Neuronal stem cell (in vitro differentiated cells): ENCODE measurements around the gene MAP1A.
A peak's percentile ranks its signal among the peaks of the same experiment; 100 is the strongest.

Experiments used
- DNase-seq: peaks from one replicate; pipeline ENCODE4 v3.0.0-alpha.2; 2013; ENCODE audit warnings: low spot score
- H2AFZ ChIP-seq: one replicate; pipeline ENCODE4 v1.6.1; 2013; ENCODE audit warnings: mild to moderate bottlenecking, low read length, inconsistent platforms
- H2AK5ac ChIP-seq: 2 replicates; pipeline ENCODE4 v1.6.1; 2013; ENCODE audit warnings: low read depth, mild to moderate bottlenecking, inconsistent platforms, low read length, moderate library complexity, mixed read lengths
- H2BK120ac ChIP-seq: 2 replicates; pipeline ENCODE4 v1.6.1; 2013; ENCODE audit warnings: low read depth, mild to moderate bottlenecking, inconsistent platforms, low read length, moderate library complexity, mixed read lengths
- H2BK12ac ChIP-seq: one replicate; pipeline ENCODE4 v1.6.1; 2013; ENCODE audit warnings: low read length, inconsistent platforms
- H2BK15ac ChIP-seq: 2 replicates; pipeline ENCODE4 v1.6.1; 2013; ENCODE audit warnings: mild to moderate bottlenecking, low read length, inconsistent platforms, mixed read lengths
- H2BK5ac ChIP-seq: one replicate; pipeline ENCODE4 v1.6.1; 2013; ENCODE audit warnings: inconsistent platforms, mild to moderate bottlenecking, low read length, moderate library complexity
- H3K14ac ChIP-seq: one replicate; pipeline ENCODE4 v1.6.1; 2013; ENCODE audit warnings: low read length, inconsistent platforms
- H3K18ac ChIP-seq: 2 replicates; pipeline ENCODE4 v1.6.1; 2013; ENCODE audit warnings: low read length, inconsistent platforms
- H3K23ac ChIP-seq: 2 replicates; pipeline ENCODE4 v1.6.1; 2013; ENCODE audit warnings: low read depth, mild to moderate bottlenecking, mixed read lengths, low read length, inconsistent platforms; ENCODE audit not compliant: poor library complexity
- H3K27ac ChIP-seq: replicated peaks from 3 replicates; pipeline ENCODE4 v1.5.1; 2013; ENCODE audit warnings: low read length, inconsistent platforms
- H3K27me3 ChIP-seq, 3 experiments: 2 replicates each; pipeline ENCODE4 v1.6.1; 2013; ENCODE audit warnings: low read length in 3 of 3, mild to moderate bottlenecking in 2 of 3, inconsistent platforms in 1 of 3, low read depth in 1 of 3, mixed read lengths in 1 of 3, moderate library complexity in 1 of 3; ENCODE audit not compliant: control insufficient read depth in 3 of 3, insufficient read depth in 3 of 3
- H3K36me3 ChIP-seq, 2 donors: replicated peaks in 1 of 2; 2 replicates each; pipeline ENCODE4 v1.6.1; 2013; ENCODE audit warnings: low read length in 2 of 2; ENCODE audit not compliant: control insufficient read depth in 2 of 2, insufficient read depth in 2 of 2
- H3K4ac ChIP-seq: 2 replicates; pipeline ENCODE4 v1.6.1; 2013; ENCODE audit warnings: inconsistent platforms, mild to moderate bottlenecking, low read length, moderate library complexity
- H3K4me1 ChIP-seq, 2 donors: 1 replicate in 1 of 2; 2 replicates in 1 of 2; pipeline ENCODE4 v1.6.1; 2013; ENCODE audit warnings: low read length in 2 of 2, low read depth in 1 of 2; ENCODE audit not compliant: control insufficient read depth in 2 of 2, insufficient read depth in 1 of 2
- H3K4me2 ChIP-seq: one replicate; pipeline ENCODE4 v1.6.1; 2013; ENCODE audit warnings: mild to moderate bottlenecking, low read length, inconsistent platforms; ENCODE audit not compliant: insufficient read depth, poor library complexity, severe bottlenecking
- H3K4me3 ChIP-seq, 2 donors: 2 replicates each; pipeline ENCODE4 v1.5.1; 2013; ENCODE audit warnings: low read length in 2 of 2, mild to moderate bottlenecking in 2 of 2, inconsistent platforms in 1 of 2, moderate library complexity in 1 of 2
- H3K79me1 ChIP-seq: one replicate; pipeline ENCODE4 v1.6.1; 2013; ENCODE audit warnings: low read depth, mild to moderate bottlenecking, inconsistent platforms, low read length, moderate library complexity
- H3K9ac ChIP-seq: one replicate; pipeline ENCODE4 v1.6.1; 2013; ENCODE audit warnings: mild to moderate bottlenecking, low read depth, low read length, inconsistent platforms; ENCODE audit not compliant: poor library complexity
- H3K9me3 ChIP-seq, 2 donors: replicated peaks in 1 of 2; 2 replicates each; pipeline versions ENCODE3 to v1.6.1; 2013; ENCODE audit warnings: low read length in 2 of 2, mild to moderate bottlenecking in 2 of 2, inconsistent platforms in 1 of 2, low read depth in 1 of 2, mixed read lengths in 1 of 2, moderate library complexity in 1 of 2; ENCODE audit not compliant: control insufficient read depth in 2 of 2, insufficient read depth in 1 of 2
- H4K8ac ChIP-seq: one replicate; pipeline ENCODE4 v1.6.1; 2013; ENCODE audit warnings: low read depth, mild to moderate bottlenecking, inconsistent platforms, low read length, moderate library complexity
- H4K91ac ChIP-seq: one replicate; pipeline ENCODE4 v1.6.1; 2013; ENCODE audit warnings: low read length, low read depth, mild to moderate bottlenecking, inconsistent platforms; ENCODE audit not compliant: poor library complexity
- WGBS, 2 donors: extraction: QIAGEN DNeasy Blood & Tissue Kit; methylation state at CpG; one replicate each; pipeline ENCODE4 v1.1.7; 2013; ENCODE audit warnings: missing lambda C conversion rate in 2 of 2, mixed read lengths in 1 of 2; ENCODE audit not compliant: insufficient read length in 2 of 2, insufficient replicate concordance in 1 of 2; ENCODE audit errors: extremely low coverage in 2 of 2; 5-methylcytosine and 5-hydroxymethylcytosine counted together

Gene MAP1A

GRCh38 chr15:43489191-43489590 lies 28.2 kb upstream of the MAP1A start:
- no peak overlapping the region for H2AK5ac ChIP-seq
- WGBS, 2 donors: no CpG with 5 or more reads among the region's 1 CpG
- no peak overlapping the region for H2BK120ac ChIP-seq
- no peak overlapping the region for H2BK5ac ChIP-seq
- no peak overlapping the region for H3K4me2 ChIP-seq
- no peak overlapping the region for H4K91ac ChIP-seq
- H2BK15ac ChIP-seq: no peak overlapping the region
- H3K27me3 ChIP-seq: no peaks in the 10 kb centered on the region
- no peak overlapping the region for H2BK12ac ChIP-seq
- no peak overlapping the region for H3K9ac ChIP-seq
- H3K27ac ChIP-seq: no peak overlapping the region
- H3K23ac ChIP-seq: no peak overlapping the region
- no peak overlapping the region for H3K18ac ChIP-seq
- H3K4ac ChIP-seq: no peak overlapping the region
- H3K14ac ChIP-seq: no peak overlapping the region
- DNase-seq: no peak
- H3K4me1 ChIP-seq: peaks cover 7 to 9% of the 10 kb centered on the region in 2 donors
- no peak overlapping the region for H3K4me3 ChIP-seq
- no peaks in the 10 kb centered on the region for H3K79me1 ChIP-seq
- peaks cover 1 to 6% of the 10 kb centered on the region in 2 donors for H3K9me3 ChIP-seq
- H3K36me3 ChIP-seq: peaks cover 25 to 78% of the 10 kb centered on the region in 2 donors
- no peak overlapping the region for H4K8ac ChIP-seq
- H2AFZ ChIP-seq: no peak overlapping the region

GRCh38 chr15:43492266-43492665 lies 25.1 kb upstream of the MAP1A start:
- Histone ChIP-seq H3K23ac (no peak overlapping the region), H2AK5ac (no peak overlapping the region), H3K4me2 (peak overlapping the region; percentile 56), H4K91ac (no peak overlapping the region), H2BK5ac (no peak overlapping the region), H2BK15ac (no peak overlapping the region), H3K36me3 (peaks cover 20 to 50% of the 10 kb centered on the region in 2 donors), H4K8ac (no peak overlapping the region), H3K79me1 (no peaks in the 10 kb centered on the region), H3K27me3 (no peaks in the 10 kb centered on the region), H3K4me3 (peak overlapping the region; percentile 91 to 96), H3K9ac (no peak overlapping the region), H3K9me3 (peaks cover 1 to 6% of the 10 kb centered on the region in 2 donors), H3K14ac (no peak overlapping the region), H3K18ac (no peak overlapping the region), H2BK120ac (no peak overlapping the region), H2AFZ (peak overlapping the region; percentile 97), H3K4ac (no peak overlapping the region), H3K4me1 (peaks cover 7 to 9% of the 10 kb centered on the region in 2 donors), H3K27ac (no peak overlapping the region), H2BK12ac (no peak overlapping the region)
- DNase-seq: no peak
- no CpG with 5 or more reads among the region's 7 CpGs for WGBS, 2 donors

DNA sequence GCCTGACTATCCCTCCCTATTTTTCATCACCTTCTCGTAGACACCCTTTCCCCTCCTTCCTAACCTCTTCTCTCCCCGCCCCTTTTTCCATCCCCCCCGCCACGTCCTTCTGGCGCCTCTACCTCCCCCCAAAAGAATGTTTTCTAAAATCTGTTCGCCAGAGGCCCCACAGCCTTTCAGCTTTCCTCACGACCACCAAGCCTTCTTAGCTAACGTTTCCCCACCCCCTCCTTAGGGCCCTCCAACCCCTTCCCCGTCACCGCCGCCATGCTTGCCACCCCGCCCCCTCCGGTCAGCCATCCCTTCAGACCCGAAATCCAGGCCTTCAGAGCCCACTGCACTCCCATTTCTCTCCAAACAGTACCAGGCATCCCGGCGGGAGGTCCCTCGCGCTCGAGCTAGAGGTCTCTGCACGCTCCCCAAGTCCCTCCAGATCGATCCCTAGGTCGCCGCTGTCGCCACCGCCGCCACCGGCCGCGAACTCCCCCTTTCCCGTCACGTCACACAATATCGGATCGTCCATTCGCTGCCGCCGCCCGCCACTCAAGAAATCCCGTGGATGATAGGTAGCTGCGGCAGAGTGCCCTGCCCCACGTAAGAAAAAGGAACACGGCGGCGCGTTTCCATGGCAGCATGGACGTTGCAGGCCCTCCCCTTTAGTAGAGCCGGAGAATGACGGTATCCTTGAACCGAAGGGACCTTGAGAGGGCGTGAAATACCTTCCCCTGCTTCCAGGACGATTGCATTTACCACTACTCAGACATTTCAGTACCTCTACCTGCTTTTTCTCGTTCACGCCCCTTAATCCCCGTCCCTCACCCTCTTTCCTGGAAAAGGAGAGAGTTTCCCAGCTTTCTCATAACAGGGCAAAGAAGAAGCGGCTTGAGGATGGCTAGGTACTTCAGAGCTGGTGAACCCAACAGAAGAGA lies 24.5 kb upstream of the MAP1A start, which contains the start of gene TP53BP1:
TSS of gene TP53BP1 (minus strand) at position 484 of the 929 bp plus-strand sequence. CDS start at position 371, 113 bp downstream.
- Histone ChIP-seq H3K14ac (no peak within 1 kb of the TSS), H2AK5ac (no peak within 1 kb of the TSS), H2BK12ac (no peak within 1 kb of the TSS), H3K36me3 (peaks cover 15 to 44% of the 10 kb centered on the region in 2 donors), H3K4me2 (peak within 1 kb of the TSS; percentile 62), H3K18ac (peak within 1 kb of the TSS; percentile 96), H3K4ac (no peak within 1 kb of the TSS), H3K79me1 (no peaks in the 10 kb centered on the region), H3K27me3 (no peaks in the 10 kb centered on the region), H3K27ac (peak within 1 kb of the TSS; percentile 84), H4K8ac (no peak within 1 kb of the TSS), H2AFZ (peak within 1 kb of the TSS; percentile 97), H3K4me1 (peaks cover 7 to 9% of the 10 kb centered on the region in 2 donors), H2BK120ac (no peak within 1 kb of the TSS), H4K91ac (no peak within 1 kb of the TSS), H3K9me3 (peaks cover 0 to 3% of the 10 kb centered on the region in 2 donors), H2BK15ac (no peak within 1 kb of the TSS), H3K4me3 (peak within 1 kb of the TSS; percentile 91 to 96), H2BK5ac (no peak within 1 kb of the TSS), H3K23ac (peak within 1 kb of the TSS; percentile 69), H3K9ac (peak within 1 kb of the TSS; percentile 88)
- no CpG with 5 or more reads among the region's 54 CpGs for WGBS, 2 donors
- peak; percentile 96 for DNase-seq
